HG03354 (cell line): ENCODE data around the gene TFB2M.
"Not testable (repeated sequence)": the region's sequence is repeated elsewhere in the genome, so short reads cannot be mapped to it uniquely, and the experiment has no call there.

Source experiments
- ATAC-seq: cut with Tn5 transposase; IDR thresholded peaks from one replicate; pipeline ENCODE4 v1.9.1; 2021; ENCODE audit warnings: mild to moderate bottlenecking; ENCODE audit not compliant: unreplicated experiment, poor library complexity, severe bottlenecking

TFB2M gene

DNA sequence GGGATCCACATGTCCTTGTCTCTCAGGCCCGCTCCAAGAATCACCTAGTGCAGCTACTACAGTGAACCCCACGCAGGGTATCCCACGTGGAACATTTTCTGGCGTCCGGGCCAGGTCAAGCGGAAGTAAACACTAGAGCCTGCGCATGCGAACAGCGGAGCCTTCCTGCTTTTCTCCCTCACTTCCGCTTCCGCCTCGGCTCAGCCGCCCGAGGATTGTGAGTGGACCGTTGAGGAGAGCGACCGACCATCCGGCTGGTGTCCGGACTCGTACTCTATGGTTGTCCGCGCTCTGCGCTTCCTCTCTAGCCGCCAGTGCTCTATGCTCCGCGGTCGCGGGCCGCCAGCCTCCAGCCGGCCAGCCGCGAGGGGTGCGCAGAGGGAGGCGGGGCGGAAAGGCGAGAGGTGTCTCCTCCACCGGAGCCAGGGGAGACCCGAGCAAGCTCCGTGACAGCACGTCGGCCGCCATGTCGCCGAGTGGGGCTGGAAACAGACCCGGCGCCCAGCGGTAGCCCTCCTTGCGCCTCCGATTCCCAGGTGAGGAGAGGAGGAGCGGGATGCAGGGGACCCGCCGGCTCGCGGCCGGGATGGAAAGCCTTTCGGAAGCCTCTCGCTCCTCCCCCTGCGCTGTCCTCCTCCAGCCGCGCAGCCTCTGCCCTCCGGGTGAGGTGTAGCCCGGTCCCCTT lies at the start of gene TFB2M, which contains the start of gene CNST:
Gene TFB2M (minus strand): TSS at position 134 of the 685 bp plus-strand sequence. CDS start 123 bp downstream, at position 11.
Gene CNST (plus strand): TSS at position 329 of the 685 bp plus-strand sequence. CDS start 25,107 bp downstream, outside the sequence.
- peak; percentile 91 for ATAC-seq

- no peak for ATAC-seq
Measured at GRCh38 chr1:246613096-246613758, 47.2 kb upstream of the TFB2M start.

DNA sequence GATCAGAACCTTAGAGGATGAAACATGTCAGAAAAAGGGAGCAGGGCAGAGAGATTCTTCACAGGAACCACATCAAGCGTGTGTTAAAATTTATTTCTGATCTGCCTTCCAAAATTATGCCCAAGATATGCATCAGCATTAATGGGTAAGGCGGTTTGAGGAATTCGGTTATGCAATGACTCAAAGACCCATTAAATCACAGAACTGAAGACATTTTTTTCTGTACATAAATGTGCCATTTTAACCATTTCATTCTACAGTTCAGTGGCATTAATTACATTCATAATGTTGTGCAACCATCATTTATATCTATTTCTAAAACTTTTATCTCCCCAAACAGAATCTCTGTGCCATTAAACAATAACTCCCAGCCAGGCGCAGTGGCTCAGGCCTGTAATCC lies 43.6 kb upstream of the TFB2M start:
- no peak for ATAC-seq

DNA sequence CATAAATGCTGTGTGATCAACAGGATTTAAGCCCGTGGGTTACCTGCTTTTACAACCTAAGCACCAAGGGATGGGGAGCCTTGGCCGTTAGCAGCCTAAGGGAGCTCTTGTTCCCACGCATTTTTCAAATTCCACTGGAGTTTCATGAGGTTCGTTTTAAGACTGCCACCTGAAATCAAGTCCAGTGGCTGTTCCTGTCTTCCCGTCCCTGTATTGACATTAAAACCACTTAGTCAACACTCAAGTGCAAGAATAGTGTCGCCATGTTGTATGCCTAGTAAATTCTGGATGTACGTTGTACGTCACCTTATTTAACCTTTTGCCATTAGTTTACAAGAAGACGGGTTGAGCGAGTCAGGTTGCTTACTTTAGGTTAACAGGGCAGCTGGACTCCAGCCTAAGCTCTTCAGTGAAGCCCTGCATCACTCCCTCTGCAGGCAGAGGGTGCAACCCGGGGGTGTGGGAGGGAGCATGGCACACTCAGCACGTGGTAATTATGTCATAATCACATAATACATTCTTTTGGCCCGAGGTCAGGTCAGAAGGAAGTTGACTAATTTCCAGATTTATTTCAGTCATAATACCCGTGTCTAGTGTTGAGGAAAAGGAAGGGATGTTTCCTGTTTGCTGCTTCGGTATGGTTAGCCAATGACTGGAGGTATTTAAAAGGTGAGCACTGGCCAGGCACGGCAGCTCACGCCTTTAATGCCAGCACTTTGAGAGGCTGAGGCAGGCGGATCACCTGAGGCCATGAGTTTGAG lies 42.7 kb upstream of the TFB2M start:
- peak; percentile 77 for ATAC-seq

GRCh38 chr1:246607462-246607861 lies 41.4 kb upstream of the TFB2M start:
- no peak for ATAC-seq

DNA sequence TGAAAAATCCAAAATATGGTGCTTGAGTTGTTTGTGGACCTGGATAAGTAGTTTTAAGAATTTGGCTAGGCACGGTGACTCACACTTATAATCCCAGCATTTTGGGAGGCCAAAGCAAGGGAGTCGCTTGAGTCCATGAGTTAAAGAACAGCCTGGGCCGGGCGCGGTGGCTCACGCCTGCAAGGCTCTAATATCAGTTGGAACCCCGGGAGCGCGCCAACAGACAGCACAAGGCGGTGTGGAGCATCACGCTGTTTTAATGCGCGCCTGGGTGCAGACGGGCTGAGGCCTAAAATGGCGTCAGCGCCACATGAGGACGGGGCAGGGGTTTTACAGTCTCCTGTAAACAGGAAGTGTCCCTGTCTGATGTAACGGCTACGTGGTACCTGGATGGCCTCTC lies 39.2 kb upstream of the TFB2M start:
- not testable (repeated sequence) for ATAC-seq

DNA sequence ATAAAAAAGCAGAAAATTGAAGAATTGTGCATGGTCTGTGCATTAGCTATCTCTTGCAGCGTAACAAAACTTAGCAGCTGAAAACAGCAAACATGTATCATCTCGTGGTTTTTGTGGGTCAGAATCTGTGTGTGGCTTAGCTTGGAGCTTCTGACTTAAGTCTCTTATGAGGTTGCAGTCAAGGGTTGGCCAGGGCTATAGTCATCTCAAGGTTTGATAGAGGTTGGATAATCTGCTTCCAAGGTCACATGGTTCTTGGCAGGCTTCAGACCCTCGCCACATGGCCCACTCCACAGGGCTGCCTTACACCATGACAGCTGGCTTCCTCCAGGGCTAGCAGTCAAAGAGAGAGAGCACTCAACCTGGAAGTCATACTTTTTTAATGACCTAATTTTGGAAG lies 36.1 kb upstream of the TFB2M start:
- ATAC-seq, result no peak

- no peak for ATAC-seq
Measured at GRCh38 chr1:246600579-246600978, 34.5 kb upstream of the TFB2M start.

- no peak for ATAC-seq
Measured at GRCh38 chr1:246599315-246599714, 33.3 kb upstream of the TFB2M start.

GRCh38 chr1:246597971-246598370 lies 31.9 kb upstream of the TFB2M start:
- no peak for ATAC-seq

DNA sequence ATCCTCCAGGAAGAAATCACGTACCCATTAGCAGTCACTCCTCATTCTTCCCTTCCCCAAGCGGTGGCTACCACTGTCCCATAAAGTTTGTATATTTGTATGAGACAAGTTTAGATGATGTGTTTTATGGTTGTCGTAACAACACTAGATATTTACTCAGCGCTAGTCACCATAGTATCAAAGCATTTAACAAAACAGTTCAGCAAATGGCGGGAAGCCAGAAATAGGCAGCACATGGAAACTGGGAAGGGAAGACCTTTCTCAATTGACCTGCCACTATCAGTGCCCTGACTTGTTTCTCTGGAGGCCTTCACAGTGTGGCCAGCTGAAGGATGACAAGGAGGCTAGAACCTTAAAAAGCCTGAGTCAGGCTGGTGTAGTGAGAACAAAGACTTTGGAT lies 31.3 kb upstream of the TFB2M start:
- no peak for ATAC-seq

DNA sequence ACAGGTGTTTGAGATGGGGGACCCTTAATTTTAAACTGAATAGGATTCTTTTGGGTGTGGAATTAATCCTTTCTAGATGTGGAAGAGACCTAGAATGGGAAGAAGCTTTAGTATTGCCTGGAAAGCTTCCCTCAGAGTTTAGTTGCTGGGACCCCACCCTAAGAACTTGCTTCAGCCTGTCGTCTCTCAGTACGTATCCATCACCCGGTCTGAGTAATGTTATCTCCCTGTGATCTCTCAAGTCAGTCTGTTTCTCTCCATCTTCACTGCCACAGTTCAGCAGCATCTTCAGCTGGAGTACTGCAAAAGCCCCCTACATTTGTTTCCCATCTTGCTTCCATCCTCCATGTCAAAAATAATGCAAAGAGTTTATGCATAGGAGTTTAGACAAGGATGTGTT lies 29.1 kb upstream of the TFB2M start:
- ATAC-seq, result no peak

- ATAC-seq, result no peak
Measured at GRCh38 chr1:246592695-246593094, 26.6 kb upstream of the TFB2M start.

DNA sequence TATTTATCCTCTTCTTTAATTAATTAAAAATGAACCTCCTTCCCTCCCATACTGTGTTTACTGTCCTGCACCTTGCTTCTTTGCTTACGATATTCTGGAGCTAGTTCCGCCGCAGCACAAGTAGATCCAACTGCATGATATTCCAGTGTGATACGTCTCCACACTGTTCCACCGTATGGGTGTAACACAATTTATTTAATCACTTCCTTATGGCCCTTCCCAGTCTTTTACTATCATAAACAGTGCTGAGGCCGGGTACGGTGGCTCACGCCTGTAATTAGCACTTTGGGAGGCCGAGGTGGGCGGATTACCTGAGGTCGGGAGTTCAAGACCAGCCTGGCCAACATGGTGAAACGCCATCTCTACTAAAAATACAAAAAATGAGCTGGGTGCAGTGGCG lies 25.9 kb upstream of the TFB2M start:
- ATAC-seq, result no peak

GRCh38 chr1:246591504-246591903 lies 25.4 kb upstream of the TFB2M start:
- ATAC-seq, result peak; percentile 95

DNA sequence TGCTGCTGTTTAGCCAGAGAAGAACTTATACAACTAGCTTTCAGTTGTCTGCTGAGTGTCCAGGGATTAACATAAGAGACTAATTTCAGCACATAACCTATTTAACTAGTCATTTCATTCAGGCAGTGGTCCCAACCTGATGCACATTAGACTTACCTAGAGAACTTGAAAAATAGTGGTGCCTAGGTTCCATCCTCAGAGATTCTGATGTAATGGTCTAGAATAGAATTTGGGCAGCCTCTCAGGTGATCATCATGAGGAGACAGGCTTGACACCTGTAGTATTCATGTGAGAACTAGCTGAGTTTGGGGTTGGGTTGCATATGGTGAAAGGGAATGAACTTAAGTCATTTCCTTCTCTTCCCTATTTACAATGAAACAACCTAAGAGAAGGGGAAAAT lies 25.0 kb upstream of the TFB2M start:
- ATAC-seq, result peak; percentile 40

- ATAC-seq, result not testable (repeated sequence)
Measured at GRCh38 chr1:246589919-246590318, 23.9 kb upstream of the TFB2M start.

GRCh38 chr1:246588159-246588721 lies 22.2 kb upstream of the TFB2M start:
- ATAC-seq, result no peak

DNA sequence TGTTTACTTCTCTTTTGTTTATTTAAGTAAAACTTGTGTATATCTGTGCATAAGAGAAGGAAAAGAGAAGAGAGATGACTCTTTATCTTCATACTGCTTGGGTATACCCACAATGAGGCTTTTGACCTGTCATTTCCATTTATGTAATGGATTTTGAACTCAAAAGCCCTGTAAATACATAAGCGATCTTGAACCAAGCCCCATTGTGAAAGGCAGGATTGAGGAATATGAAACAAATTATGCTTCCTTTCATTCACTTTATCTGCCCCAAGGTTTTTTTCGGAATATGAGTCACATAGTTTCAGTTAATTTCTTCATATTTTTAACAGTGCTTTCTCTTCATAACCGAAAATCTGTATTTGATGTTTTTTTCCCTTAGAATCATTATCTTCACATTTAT lies 21.5 kb upstream of the TFB2M start:
- ATAC-seq, result no peak

GRCh38 chr1:246587032-246587431 lies 21.0 kb upstream of the TFB2M start:
- no peak for ATAC-seq
